ENCODE data around the gene MGAT5. TPM values are rescaled to one million over a fixed set of nuclear protein-coding genes. Genes with fewer than 3 reads are reported as not detected.
A peak's percentile ranks its signal among the peaks of the same experiment; 100 is the strongest.

MGAT5 gene
- total and polyA plus RNA-seq, 7 experiments from 2014 or later = 5.3 to 48.0 (median 40.0) TPM

- no peak overlapping the region for H3K27ac Mint-ChIP-seq
- DNase-seq (no peak), ATAC-seq (no peak)
- ChIA-PET POLR2A (no interaction called here), CTCF (no interaction called here)
- Histone ChIP-seq H3K9me3 (ENCODE audit: control insufficient read depth in 2 of 3, low read length in 3 of 3) (no peaks in the 10 kb centered on the region), H3K4me1 (ENCODE audit: control insufficient read depth in 2 of 2, insufficient read depth in 2 of 2, low read length in 2 of 2) (peaks cover 0 to 3% of the 10 kb centered on the region in 2 donors), H3K4me3 (ENCODE audit: low read length) (no peak overlapping the region), H3K36me3 (ENCODE audit: control insufficient read depth in 2 of 3, insufficient read depth in 3 of 3, low read length in 3 of 3) (peaks cover 0 to 6% (median 0%) of the 10 kb centered on the region in 3 experiments), H3K27ac (ENCODE audit: low read depth, low read length) (no peak overlapping the region), H3K27me3 (ENCODE audit: control insufficient read depth in 2 of 2, insufficient read depth in 2 of 2, low read length in 2 of 2) (no peaks in the 10 kb centered on the region)
- intact Hi-C loops (cut with micrococcal nuclease) = no loop called here
- H3K4me3 Mint-ChIP-seq = no peak overlapping the region
- H3K27me3 Mint-ChIP-seq = no peaks in the 10 kb centered on the region
- no peaks in the 10 kb centered on the region for H3K9me3 Mint-ChIP-seq
- peaks cover 0 to 40% (median 0%) of the 10 kb centered on the region in 5 donors for H3K36me3 Mint-ChIP-seq
- H3K4me1 Mint-ChIP-seq = peaks cover under 1 to 7% (median 7%) of the 10 kb centered on the region in 7 donors
These were observed 162.8 kb downstream of the MGAT5 start for GRCh38 chr2:134416637-134417036.

GRCh38 chr2:134417968-134418582 lies 164.2 kb downstream of the MGAT5 start:
- POLR2A ChIA-PET = interaction anchor here (0.6 kb wide), 1 partner anchor 295 kb away, joined by 3 read pairs; no protein-coding TSS in a partner anchor
- H3K4me1 ChIP-seq (ENCODE audit: control insufficient read depth in 2 of 2, insufficient read depth in 2 of 2, low read length in 2 of 2) = no peaks in the 10 kb centered on the region

GRCh38 chr2:134420259-134420658 lies 166.4 kb downstream of the MGAT5 start:
- ChIA-PET CTCF (interaction anchor here (0.7 to 1.0 kb wide), 2 partner anchors 17 to 302 kb away, joined by 3 read pairs; no protein-coding TSS in a partner anchor), POLR2A (no interaction called here)
- Mint-ChIP-seq H3K27me3 (no peaks in the 10 kb centered on the region), H3K4me3 (no peak overlapping the region), H3K27ac (peak overlapping the region in 1 of 9 donors; percentile 42), H3K36me3 (peaks cover 9 to 60% (median 14%) of the 10 kb centered on the region in 5 donors), H3K4me1 (peaks cover 0 to 4% (median 0%) of the 10 kb centered on the region in 7 donors), H3K9me3 (no peaks in the 10 kb centered on the region)
- Histone ChIP-seq H3K9me3 (ENCODE audit: control insufficient read depth in 2 of 3, low read length in 3 of 3) (no peaks in the 10 kb centered on the region), H3K4me1 (ENCODE audit: control insufficient read depth in 2 of 2, insufficient read depth in 2 of 2, low read length in 2 of 2) (no peaks in the 10 kb centered on the region), H3K27ac (ENCODE audit: low read depth, low read length) (no peak overlapping the region), H3K4me3 (ENCODE audit: low read length) (no peak overlapping the region), H3K27me3 (ENCODE audit: control insufficient read depth in 2 of 2, insufficient read depth in 2 of 2, low read length in 2 of 2) (no peaks in the 10 kb centered on the region), H3K36me3 (ENCODE audit: control insufficient read depth in 2 of 3, insufficient read depth in 3 of 3, low read length in 3 of 3) (peaks cover 0 to 33% (median 3%) of the 10 kb centered on the region in 3 experiments)
- intact Hi-C loops (cut with micrococcal nuclease) = no loop called here
- no peak for ATAC-seq
- DNase-seq = no peak

More at GRCh38 chr2:134417968-134418582, 164.2 kb downstream of the MGAT5 start:
- Mint-ChIP-seq H3K4me1 (no peaks in the 10 kb centered on the region), H3K27ac (no peak overlapping the region), H3K4me3 (no peak overlapping the region), H3K36me3 (peaks cover 0 to 55% (median 4%) of the 10 kb centered on the region in 5 donors), H3K9me3 (no peaks in the 10 kb centered on the region), H3K27me3 (no peaks in the 10 kb centered on the region)
- no peak overlapping the region for H3K27ac ChIP-seq (ENCODE audit: low read depth, low read length)
- H3K9me3 ChIP-seq (ENCODE audit: control insufficient read depth in 2 of 3, low read length in 3 of 3) = no peaks in the 10 kb centered on the region
- DNase-seq = no peak
- intact Hi-C loops (cut with micrococcal nuclease) = no loop called here
- CTCF ChIA-PET = no interaction called here
- no peak for ATAC-seq
- H3K27me3 ChIP-seq (ENCODE audit: control insufficient read depth in 2 of 2, insufficient read depth in 2 of 2, low read length in 2 of 2) = no peaks in the 10 kb centered on the region
- H3K36me3 ChIP-seq (ENCODE audit: control insufficient read depth in 2 of 3, insufficient read depth in 3 of 3, low read length in 3 of 3) = peaks cover 0 to 12% (median 3%) of the 10 kb centered on the region in 3 experiments
- no peak overlapping the region for H3K4me3 ChIP-seq (ENCODE audit: low read length)

GRCh38 chr2:134420920-134421319 lies 167.0 kb downstream of the MGAT5 start:
- DNase-seq (no peak), ATAC-seq (no peak)
- POLR2A ChIA-PET = no interaction called here
- CTCF ChIA-PET = interaction anchor here (1.0 kb wide), 1 partner anchor 302 kb away, joined by 3 read pairs; no protein-coding TSS in a partner anchor
- intact Hi-C loops (cut with micrococcal nuclease) = no loop called here
- Mint-ChIP-seq H3K36me3 (peaks cover 9 to 61% (median 14%) of the 10 kb centered on the region in 5 donors), H3K27ac (no peak overlapping the region), H3K27me3 (no peaks in the 10 kb centered on the region), H3K9me3 (no peaks in the 10 kb centered on the region), H3K4me1 (peaks cover 0 to 8% (median 0%) of the 10 kb centered on the region in 7 donors), H3K4me3 (no peak overlapping the region)
- Histone ChIP-seq H3K9me3 (ENCODE audit: control insufficient read depth in 2 of 3, low read length in 3 of 3) (no peaks in the 10 kb centered on the region), H3K4me1 (ENCODE audit: control insufficient read depth in 2 of 2, insufficient read depth in 2 of 2, low read length in 2 of 2) (no peaks in the 10 kb centered on the region), H3K36me3 (ENCODE audit: control insufficient read depth in 2 of 3, insufficient read depth in 3 of 3, low read length in 3 of 3) (peaks cover 0 to 38% (median 3%) of the 10 kb centered on the region in 3 experiments), H3K4me3 (ENCODE audit: low read length) (no peak overlapping the region), H3K27me3 (ENCODE audit: control insufficient read depth in 2 of 2, insufficient read depth in 2 of 2, low read length in 2 of 2) (no peaks in the 10 kb centered on the region), H3K27ac (ENCODE audit: low read depth, low read length) (no peak overlapping the region)

- Histone ChIP-seq H3K36me3 (ENCODE audit: control insufficient read depth in 2 of 3, insufficient read depth in 3 of 3, low read length in 3 of 3) (peaks cover 0 to 38% (median 3%) of the 10 kb centered on the region in 3 experiments), H3K27ac (ENCODE audit: low read depth, low read length) (no peak overlapping the region)
- no peaks in the 10 kb centered on the region for H3K27me3 Mint-ChIP-seq
These were observed 167.9 kb downstream of the MGAT5 start for GRCh38 chr2:134421556-134422328.

DNA sequence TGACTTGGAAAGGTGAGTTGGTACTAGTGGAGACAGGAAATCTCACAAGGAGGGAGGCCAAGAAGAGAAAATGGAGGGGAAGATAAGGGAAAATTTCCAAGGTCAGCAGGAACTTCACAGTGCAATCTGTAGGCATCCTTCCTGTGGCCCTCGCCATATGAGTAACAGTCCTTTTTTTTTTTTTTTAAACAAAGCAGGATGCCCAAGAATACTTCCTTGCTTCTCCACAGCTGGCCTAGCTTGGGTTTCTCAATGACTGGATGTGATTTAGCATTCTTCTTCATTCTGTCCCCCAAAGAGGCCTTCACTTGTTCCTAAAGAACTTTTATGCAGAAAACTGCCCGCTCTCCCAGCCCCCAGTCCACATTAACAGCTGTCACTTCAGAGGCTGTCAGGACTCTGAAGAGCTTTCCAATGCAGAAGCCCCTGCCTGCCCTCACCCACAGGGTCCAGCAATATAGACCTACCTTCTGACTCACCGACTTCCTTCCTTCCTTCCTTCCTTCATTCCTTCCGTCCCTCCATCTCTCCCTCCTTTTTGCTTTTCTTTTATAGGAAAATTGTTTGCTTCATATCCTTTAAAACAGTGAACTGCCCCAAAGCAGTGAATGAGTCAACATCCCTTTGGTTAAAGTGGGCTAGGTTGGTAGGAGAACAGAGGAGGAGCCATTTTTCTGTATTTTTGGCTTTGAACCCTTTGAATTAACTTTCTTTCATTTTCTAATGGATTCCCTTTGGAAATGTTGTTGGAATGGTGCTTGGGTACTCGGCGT lies 172.0 kb downstream of the MGAT5 start:
- DNase-seq (no peak), ATAC-seq (no peak)
- H3K27me3 ChIP-seq (ENCODE audit: control insufficient read depth in 2 of 2, insufficient read depth in 2 of 2, low read length in 2 of 2) = no peaks in the 10 kb centered on the region
- H3K36me3 Mint-ChIP-seq = peaks cover 14 to 89% (median 26%) of the 10 kb centered on the region in 5 donors
- H3K27ac Mint-ChIP-seq = peak overlapping the region in 3 of 9 donors; percentile 32 to 75 (median 66)
- no peak overlapping the region for H3K27ac ChIP-seq (ENCODE audit: low read depth, low read length)
- no peaks in the 10 kb centered on the region for H3K27me3 Mint-ChIP-seq
- no peaks in the 10 kb centered on the region for H3K4me1 ChIP-seq (ENCODE audit: control insufficient read depth in 2 of 2, insufficient read depth in 2 of 2, low read length in 2 of 2)
- ChIA-PET POLR2A (no interaction called here), CTCF (no interaction called here)
- no peaks in the 10 kb centered on the region for H3K9me3 ChIP-seq (ENCODE audit: control insufficient read depth in 2 of 3, low read length in 3 of 3)
- H3K9me3 Mint-ChIP-seq = peaks cover 0 to 2% (median 0%) of the 10 kb centered on the region in 11 donors
- intact Hi-C loops (cut with micrococcal nuclease) = no loop called here
- peaks cover 0 to 13% (median 0%) of the 10 kb centered on the region in 7 donors for H3K4me1 Mint-ChIP-seq
- peaks cover 4 to 68% (median 10%) of the 10 kb centered on the region in 3 experiments for H3K36me3 ChIP-seq (ENCODE audit: control insufficient read depth in 2 of 3, insufficient read depth in 3 of 3, low read length in 3 of 3)
- H3K4me3 Mint-ChIP-seq = no peak overlapping the region
- H3K4me3 ChIP-seq (ENCODE audit: low read length) = no peak overlapping the region

More at GRCh38 chr2:134421556-134422328, 167.9 kb downstream of the MGAT5 start:
- ChIA-PET CTCF (interaction anchor here (0.7 kb wide), 1 partner anchor 213 kb away, joined by 3 read pairs; no protein-coding TSS in a partner anchor), POLR2A (no interaction called here)
- Histone ChIP-seq H3K27me3 (ENCODE audit: control insufficient read depth in 2 of 2, insufficient read depth in 2 of 2, low read length in 2 of 2) (no peaks in the 10 kb centered on the region), H3K4me3 (ENCODE audit: low read length) (no peak overlapping the region), H3K4me1 (ENCODE audit: control insufficient read depth in 2 of 2, insufficient read depth in 2 of 2, low read length in 2 of 2) (no peaks in the 10 kb centered on the region), H3K9me3 (ENCODE audit: control insufficient read depth in 2 of 3, low read length in 3 of 3) (no peaks in the 10 kb centered on the region)
- Mint-ChIP-seq H3K27ac (no peak overlapping the region), H3K4me3 (no peak overlapping the region), H3K36me3 (peaks cover 9 to 69% (median 14%) of the 10 kb centered on the region in 5 donors), H3K4me1 (peaks cover 0 to 13% (median 0%) of the 10 kb centered on the region in 7 donors), H3K9me3 (no peaks in the 10 kb centered on the region)
- intact Hi-C loops (cut with micrococcal nuclease) = no loop called here
- ATAC-seq = no peak
- DNase-seq = no peak

All from naive thymus-derived CD4-positive, alpha-beta T cell (primary cell).